H9 (cell line): ENCODE results near the gene ZNF300. TPM values are rescaled to one million over a fixed set of nuclear protein-coding genes. Genes with fewer than 3 reads are reported as not detected.

ENCODE experiments used
- DNase-seq: peaks from one replicate; pipeline ENCODE4 v3.0.0-alpha.2; 2017
- H2AFZ ChIP-seq: one replicate; pipeline ENCODE4 v1.6.1; 2013; ENCODE audit warnings: mild to moderate bottlenecking, low read length, control low read depth, moderate library complexity
- H2AK5ac ChIP-seq: 2 replicates; pipeline ENCODE4 v1.6.1; 2013; ENCODE audit warnings: low read length, control low read depth, mixed read lengths; ENCODE audit not compliant: insufficient read length
- H2BK120ac ChIP-seq: one replicate; pipeline ENCODE4 v1.6.1; 2013; ENCODE audit warnings: low read depth, mild to moderate bottlenecking, low read length, control low read depth, inconsistent platforms; ENCODE audit not compliant: poor library complexity, severe bottlenecking
- H2BK12ac ChIP-seq: 2 replicates; pipeline ENCODE4 v1.6.1; 2013; ENCODE audit warnings: low read length, control low read depth, mixed read lengths, low read depth; ENCODE audit not compliant: insufficient read length
- H2BK15ac ChIP-seq: 2 replicates; pipeline ENCODE4 v1.6.1; 2013; ENCODE audit warnings: low read depth, low read length, control low read depth
- H2BK20ac ChIP-seq: one replicate; pipeline ENCODE4 v1.6.1; 2013; ENCODE audit warnings: low read depth, mild to moderate bottlenecking, low read length, control low read depth, inconsistent platforms; ENCODE audit not compliant: poor library complexity, severe bottlenecking
- H2BK5ac ChIP-seq: 2 replicates; pipeline ENCODE4 v1.6.1; 2013; ENCODE audit warnings: low read length, control low read depth, mixed read lengths; ENCODE audit not compliant: insufficient read length
- H3K14ac ChIP-seq: 2 replicates; pipeline ENCODE4 v1.6.1; 2013; ENCODE audit warnings: low read length, control low read depth; ENCODE audit not compliant: insufficient read depth
- H3K18ac ChIP-seq: 2 replicates; pipeline ENCODE4 v1.6.1; 2013; ENCODE audit warnings: low read depth, mild to moderate bottlenecking, mixed read lengths, low read length, control low read depth; ENCODE audit not compliant: insufficient read length
- H3K23ac ChIP-seq: 2 replicates; pipeline ENCODE4 v1.6.1; 2013; ENCODE audit warnings: low read length, control low read depth, mixed read lengths, low read depth; ENCODE audit not compliant: insufficient read length
- H3K23me2 ChIP-seq: 2 replicates; pipeline ENCODE4 v1.6.1; 2013; ENCODE audit warnings: low read depth, mild to moderate bottlenecking, mixed read lengths, low read length, control low read depth; ENCODE audit not compliant: insufficient read length, poor library complexity, severe bottlenecking
- H3K27ac ChIP-seq: 2 replicates; pipeline ENCODE4 v1.5.1; 2013; ENCODE audit warnings: low read length, control low read depth, mixed read lengths, low read depth; ENCODE audit not compliant: insufficient read length
- H3K27me3 ChIP-seq: 2 replicates; pipeline ENCODE4 v1.6.1; 2013; ENCODE audit warnings: low read length, control low read depth, inconsistent platforms; ENCODE audit not compliant: insufficient read depth
- H3K4ac ChIP-seq: 2 replicates; pipeline ENCODE4 v1.6.1; 2013; ENCODE audit warnings: low read depth, mild to moderate bottlenecking, control low read depth, inconsistent platforms, low read length, moderate library complexity
- H3K4me1 ChIP-seq: 2 replicates; pipeline ENCODE4 v1.6.1; 2013; ENCODE audit warnings: low read length, control low read depth, inconsistent platforms; ENCODE audit not compliant: insufficient read depth
- H3K4me2 ChIP-seq: 2 replicates; pipeline ENCODE4 v1.6.1; 2013; ENCODE audit warnings: low read length, control low read depth, mixed read lengths; ENCODE audit not compliant: insufficient read length, insufficient read depth
- H3K56ac ChIP-seq: 2 replicates; pipeline ENCODE4 v1.6.1; 2013; ENCODE audit warnings: low read depth, mild to moderate bottlenecking, mixed read lengths, low read length, control low read depth; ENCODE audit not compliant: insufficient read length
- H3K79me1 ChIP-seq: 2 replicates; pipeline ENCODE4 v1.6.1; 2013; ENCODE audit warnings: low read depth, mild to moderate bottlenecking, moderate library complexity, low read length, control low read depth, inconsistent platforms; ENCODE audit not compliant: insufficient read depth, poor library complexity, severe bottlenecking
- H3K79me2 ChIP-seq: 2 replicates; pipeline ENCODE4 v1.6.1; 2013; ENCODE audit warnings: low read length, control low read depth, inconsistent platforms; ENCODE audit not compliant: insufficient read depth
- H3K9ac ChIP-seq: 2 replicates; pipeline ENCODE4 v1.6.1; 2013; ENCODE audit warnings: low read length, control low read depth, mixed read lengths; ENCODE audit not compliant: insufficient read length; ENCODE audit errors: extremely low read depth
- H3K9me3 ChIP-seq: one replicate; pipeline ENCODE4 v1.6.1; 2013; ENCODE audit warnings: low read depth, low read length, inconsistent platforms; ENCODE audit not compliant: control insufficient read depth
- H3T11ph ChIP-seq: one replicate; pipeline ENCODE4 v1.6.1; 2013; ENCODE audit warnings: mild to moderate bottlenecking, low read length, control low read depth, inconsistent platforms
- H4K20me1 ChIP-seq: one replicate; pipeline ENCODE4 v1.6.1; 2013; ENCODE audit not compliant: control insufficient read depth, insufficient read length, insufficient read depth
- H4K5ac ChIP-seq: 2 replicates; pipeline ENCODE4 v1.6.1; 2013; ENCODE audit warnings: low read depth, mild to moderate bottlenecking, mixed read lengths, low read length, control low read depth; ENCODE audit not compliant: insufficient read length
- H4K8ac ChIP-seq: replicated peaks from 2 replicates; pipeline ENCODE4 v1.6.1; 2013; ENCODE audit warnings: low read length, control low read depth, mixed read lengths, low read depth; ENCODE audit not compliant: insufficient read length
- H4K91ac ChIP-seq: 2 replicates; pipeline ENCODE4 v1.6.1; 2013; ENCODE audit warnings: low read depth, mild to moderate bottlenecking, moderate library complexity, mixed read lengths, low read length, control low read depth; ENCODE audit not compliant: insufficient read length
- H3K27ac Mint-ChIP-seq, 3 experiments: 2 replicates in 2 of 3; 3 replicates in 1 of 3; pipeline ENCODE4 v1.8.0; 2020 to 2021; ENCODE audit warnings: mixed read lengths in 3 of 3, mild to moderate bottlenecking in 1 of 3, moderate library complexity in 1 of 3
- H3K27me3 Mint-ChIP-seq: 2 replicates; pipeline ENCODE4 v1.8.0; 2021; ENCODE audit warnings: low read depth, mild to moderate bottlenecking, moderate library complexity, mixed read lengths
- H3K36me3 Mint-ChIP-seq, 3 experiments: 2 replicates in 2 of 3; 3 replicates in 1 of 3; pipeline ENCODE4 v1.8.0; 2020 to 2021; ENCODE audit warnings: low read depth in 3 of 3, mixed read lengths in 3 of 3; ENCODE audit not compliant: insufficient read depth in 1 of 3
- H3K4me1 Mint-ChIP-seq, 2 experiments: 2 replicates each; pipeline ENCODE4 v1.8.0; 2020; ENCODE audit warnings: mixed read lengths in 2 of 2
- H3K4me3 Mint-ChIP-seq, 2 experiments: 2 replicates in 1 of 2; 3 replicates in 1 of 2; pipeline ENCODE4 v1.8.0; 2020 to 2021; ENCODE audit warnings: mild to moderate bottlenecking in 2 of 2, mixed read lengths in 2 of 2, moderate library complexity in 1 of 2
- H3K9me3 Mint-ChIP-seq, 2 experiments: 2 replicates in 1 of 2; 3 replicates in 1 of 2; pipeline ENCODE4 v1.8.0; 2020; ENCODE audit warnings: mild to moderate bottlenecking in 2 of 2, mixed read lengths in 2 of 2, moderate library complexity in 1 of 2
- WGBS: extraction: QIAGEN DNeasy Blood & Tissue Kit; methylation state at CpG from one replicate; pipeline ENCODE4 v1.1.7; 2013; ENCODE audit warnings: missing lambda C conversion rate, low lambda C conversion rate, mixed read lengths; ENCODE audit not compliant: insufficient read length; ENCODE audit errors: extremely low coverage; 5-methylcytosine and 5-hydroxymethylcytosine counted together
- total RNA-seq: library from RNA; stranded (reverse); gene quantifications from 2 replicates; pipeline ENCODE4 v1.2.1, GENCODE V29; 2021
- TF ChIP-seq, protein P1 (sequence below): fragments of 200-600 bp; sonication (generic); conservative IDR thresholded peaks from 3 replicates; pipeline ENCODE4 v1.8.0; 2021; ENCODE audit warnings: antibody characterized with exemption, mild to moderate bottlenecking

The ZNF300 gene
- total RNA-seq, 1 experiment from 2014 or later: 7.7 TPM

DNA sequence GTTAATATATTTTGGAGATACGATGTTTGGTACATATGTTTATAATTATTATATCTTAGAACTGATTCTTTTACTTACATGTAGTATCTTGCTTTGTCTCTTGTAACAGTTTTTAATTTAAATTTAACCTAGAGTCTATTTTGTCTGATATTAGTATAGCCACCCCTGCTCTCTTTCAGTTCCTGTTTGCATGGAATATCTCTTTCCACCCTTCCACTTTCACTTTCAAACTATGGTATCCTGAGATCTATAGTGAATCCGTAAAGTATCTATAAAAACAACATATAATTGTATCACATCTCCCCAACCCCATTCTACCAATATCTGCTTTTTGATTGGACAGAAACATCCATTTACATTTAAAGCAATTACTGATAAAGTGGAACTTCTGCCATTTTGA, 51.2 kb downstream of the ZNF300 start:
- peaks cover 3 to 5% of the 10 kb centered on the region in 2 experiments; a peak in 3 of 5 replicates for H3K9me3 Mint-ChIP-seq
- Histone ChIP-seq H2AK5ac (no peak overlapping the region), H2BK5ac (no peak overlapping the region), H3K79me1 (no peaks in the 10 kb centered on the region), H2BK12ac (no peak overlapping the region), H3T11ph (no peak overlapping the region), H3K4ac (no peak overlapping the region), H3K4me2 (no peak overlapping the region), H2BK120ac (no peak overlapping the region), H4K8ac (no peak overlapping the region), H3K9ac (no peak overlapping the region), H4K91ac (no peak overlapping the region), H3K14ac (no peak overlapping the region), H2BK20ac (no peak overlapping the region), H3K4me1 (no peaks in the 10 kb centered on the region), H3K79me2 (no peaks in the 10 kb centered on the region), H3K27ac (no peak overlapping the region), H3K9me3 (no peaks in the 10 kb centered on the region), H4K5ac (no peak overlapping the region), H3K23me2 (no peaks in the 10 kb centered on the region), H3K23ac (no peak overlapping the region), H3K56ac (no peak overlapping the region), H3K27me3 (no peaks in the 10 kb centered on the region), H2AFZ (no peak overlapping the region), H3K18ac (no peak overlapping the region), H2BK15ac (no peak overlapping the region), H4K20me1 (no peaks in the 10 kb centered on the region)
- no peak overlapping the region for H3K27ac Mint-ChIP-seq
- no peak overlapping the region for H3K4me3 Mint-ChIP-seq
- peaks cover 5% of the 10 kb centered on the region in 2 experiments for H3K4me1 Mint-ChIP-seq
- H3K36me3 Mint-ChIP-seq: no peaks in the 10 kb centered on the region
- no CpG with 5 or more reads among the region's 2 CpGs for WGBS
- TF ChIP-seq, protein P1, sequence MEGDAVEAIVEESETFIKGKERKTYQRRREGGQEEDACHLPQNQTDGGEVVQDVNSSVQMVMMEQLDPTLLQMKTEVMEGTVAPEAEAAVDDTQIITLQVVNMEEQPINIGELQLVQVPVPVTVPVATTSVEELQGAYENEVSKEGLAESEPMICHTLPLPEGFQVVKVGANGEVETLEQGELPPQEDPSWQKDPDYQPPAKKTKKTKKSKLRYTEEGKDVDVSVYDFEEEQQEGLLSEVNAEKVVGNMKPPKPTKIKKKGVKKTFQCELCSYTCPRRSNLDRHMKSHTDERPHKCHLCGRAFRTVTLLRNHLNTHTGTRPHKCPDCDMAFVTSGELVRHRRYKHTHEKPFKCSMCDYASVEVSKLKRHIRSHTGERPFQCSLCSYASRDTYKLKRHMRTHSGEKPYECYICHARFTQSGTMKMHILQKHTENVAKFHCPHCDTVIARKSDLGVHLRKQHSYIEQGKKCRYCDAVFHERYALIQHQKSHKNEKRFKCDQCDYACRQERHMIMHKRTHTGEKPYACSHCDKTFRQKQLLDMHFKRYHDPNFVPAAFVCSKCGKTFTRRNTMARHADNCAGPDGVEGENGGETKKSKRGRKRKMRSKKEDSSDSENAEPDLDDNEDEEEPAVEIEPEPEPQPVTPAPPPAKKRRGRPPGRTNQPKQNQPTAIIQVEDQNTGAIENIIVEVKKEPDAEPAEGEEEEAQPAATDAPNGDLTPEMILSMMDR: no peak
- no peaks in the 10 kb centered on the region; the same call in 1 of the 2 replicates for H3K27me3 Mint-ChIP-seq
- DNase-seq: no peak
